Activated T-helper 17 cell treated with anti-CD3 and anti-CD28 coated beads, Interleukin-2, amount 50 U/mL, for 72 hours (primary cell): ENCODE data around the gene CILP. TPM values are rescaled to one million over a fixed set of nuclear protein-coding genes. Genes with fewer than 3 reads are reported as not detected.

Experiments used
- ATAC-seq: fragments of 150-1000 bp; cut with Tn5 transposase; replicated peaks from 2 replicates; pipeline ENCODE4 v1.10.0; 2021; ENCODE audit warnings: mild to moderate bottlenecking, moderate library complexity
- H3K27ac Mint-ChIP-seq: one replicate; pipeline ENCODE4 v1.8.0; 2022; ENCODE audit warnings: mixed read lengths
- H3K27me3 Mint-ChIP-seq: one replicate; pipeline ENCODE4 v1.8.0; 2022; ENCODE audit warnings: mixed read lengths
- H3K36me3 Mint-ChIP-seq: one replicate; pipeline ENCODE4 v1.8.0; 2022; ENCODE audit warnings: low read depth, mild to moderate bottlenecking, mixed read lengths
- H3K4me1 Mint-ChIP-seq: one replicate; pipeline ENCODE4 v1.8.0; 2022; ENCODE audit warnings: mixed read lengths
- H3K4me3 Mint-ChIP-seq: one replicate; pipeline ENCODE4 v1.8.0; 2022; ENCODE audit warnings: mild to moderate bottlenecking, mixed read lengths
- H3K9me3 Mint-ChIP-seq: one replicate; pipeline ENCODE4 v1.8.0; 2022; ENCODE audit warnings: mixed read lengths
- total RNA-seq, 2 donors: library from RNA; stranded (reverse); gene quantifications; one replicate each; pipeline ENCODE4 v1.2.3, GENCODE V29; 2022

The CILP gene
- total RNA-seq, 2 donors from 2014 or later = 0.05 to 0.09 TPM

- Mint-ChIP-seq H3K27ac (peak overlapping the region; percentile 52), H3K27me3 (no peaks in the 10 kb centered on the region), H3K4me3 (no peak overlapping the region), H3K4me1 (no peaks in the 10 kb centered on the region), H3K36me3 (peaks cover 86% of the 10 kb centered on the region), H3K9me3 (no peaks in the 10 kb centered on the region)
- no peak for ATAC-seq
Measured at GRCh38 chr15:65172531-65172930, 38.7 kb downstream of the CILP start.

GRCh38 chr15:65171428-65171827, 39.8 kb downstream of the CILP start:
- H3K9me3 Mint-ChIP-seq = no peaks in the 10 kb centered on the region
- ATAC-seq = no peak
- H3K36me3 Mint-ChIP-seq = peaks cover 83% of the 10 kb centered on the region
- H3K4me1 Mint-ChIP-seq = no peaks in the 10 kb centered on the region
- no peaks in the 10 kb centered on the region for H3K27me3 Mint-ChIP-seq
- no peak overlapping the region for H3K4me3 Mint-ChIP-seq
- H3K27ac Mint-ChIP-seq = no peak overlapping the region

GRCh38 chr15:65165875-65166274, 45.4 kb downstream of the CILP start:
- H3K4me1 Mint-ChIP-seq = no peaks in the 10 kb centered on the region
- peaks cover 73% of the 10 kb centered on the region for H3K36me3 Mint-ChIP-seq
- ATAC-seq = no peak
- no peaks in the 10 kb centered on the region for H3K9me3 Mint-ChIP-seq
- no peak overlapping the region for H3K27ac Mint-ChIP-seq
- no peaks in the 10 kb centered on the region for H3K27me3 Mint-ChIP-seq
- H3K4me3 Mint-ChIP-seq = no peak overlapping the region

- no peak overlapping the region for H3K4me3 Mint-ChIP-seq
- H3K36me3 Mint-ChIP-seq = peaks cover 72% of the 10 kb centered on the region
- H3K9me3 Mint-ChIP-seq = no peaks in the 10 kb centered on the region
- no peak overlapping the region for H3K27ac Mint-ChIP-seq
- H3K27me3 Mint-ChIP-seq = no peaks in the 10 kb centered on the region
- H3K4me1 Mint-ChIP-seq = no peaks in the 10 kb centered on the region
- ATAC-seq = no peak
Measured at GRCh38 chr15:65164139-65164538, 47.1 kb downstream of the CILP start.

GRCh38 chr15:65163041-65163440, 48.2 kb downstream of the CILP start:
- Mint-ChIP-seq H3K27me3 (no peaks in the 10 kb centered on the region), H3K9me3 (no peaks in the 10 kb centered on the region), H3K36me3 (peaks cover 80% of the 10 kb centered on the region), H3K27ac (no peak overlapping the region), H3K4me1 (no peaks in the 10 kb centered on the region), H3K4me3 (no peak overlapping the region)
- ATAC-seq = no peak

- Mint-ChIP-seq H3K4me3 (no peak overlapping the region), H3K9me3 (no peaks in the 10 kb centered on the region), H3K4me1 (no peaks in the 10 kb centered on the region), H3K27ac (no peak overlapping the region), H3K27me3 (no peaks in the 10 kb centered on the region), H3K36me3 (peaks cover 92% of the 10 kb centered on the region)
- no peak for ATAC-seq
Measured at GRCh38 chr15:65156692-65157091, 54.6 kb downstream of the CILP start.

- Mint-ChIP-seq H3K36me3 (peaks cover 96% of the 10 kb centered on the region), H3K27me3 (no peaks in the 10 kb centered on the region), H3K4me1 (no peaks in the 10 kb centered on the region), H3K9me3 (no peaks in the 10 kb centered on the region), H3K27ac (no peak overlapping the region), H3K4me3 (no peak overlapping the region)
- no peak for ATAC-seq
Measured at GRCh38 chr15:65154720-65155119, 56.6 kb downstream of the CILP start.

GRCh38 chr15:65147902-65148301, 63.4 kb downstream of the CILP start:
- ATAC-seq = no peak
- Mint-ChIP-seq H3K9me3 (no peaks in the 10 kb centered on the region), H3K4me3 (no peak overlapping the region), H3K27me3 (no peaks in the 10 kb centered on the region), H3K4me1 (no peaks in the 10 kb centered on the region), H3K36me3 (peaks cover 55% of the 10 kb centered on the region), H3K27ac (no peak overlapping the region)

- Mint-ChIP-seq H3K4me1 (no peaks in the 10 kb centered on the region), H3K36me3 (peaks cover 40% of the 10 kb centered on the region), H3K27me3 (no peaks in the 10 kb centered on the region), H3K9me3 (no peaks in the 10 kb centered on the region), H3K27ac (no peak overlapping the region), H3K4me3 (no peak overlapping the region)
- ATAC-seq = no peak
Measured at GRCh38 chr15:65146438-65146837, 64.8 kb downstream of the CILP start.

Other genes starting within 250 kb of the CILP start
- 10 to 100 TPM; 65.1 to 87.7 TPM for gene SPG21, start 221.6 kb downstream of the CILP start, total RNA-seq
- 10 to 100 TPM; 11.6 to 17.1 TPM for gene MTFMT, start 181.8 kb downstream of the CILP start, total RNA-seq
- not detected for gene SLC51B, start 166.1 kb downstream of the CILP start, total RNA-seq
- gene RASL12, start 143.5 kb downstream of the CILP start, total RNA-seq = not detected
- not detected for gene KBTBD13, start 134.7 kb downstream of the CILP start, total RNA-seq
- gene UBAP1L, start 96.3 kb downstream of the CILP start, total RNA-seq = 1 to 10 TPM; 5.2 to 6.1 TPM
- 10 to 100 TPM; 22.0 to 36.7 TPM for gene PDCD7, start 77.7 kb downstream of the CILP start, total RNA-seq
- 10 to 100 TPM; 61.1 to 74.2 TPM for gene CLPX, start 26.1 kb downstream of the CILP start, total RNA-seq
- 10 to 100 TPM; 19.8 to 22.0 TPM for gene PARP16, start 75.4 kb upstream of the CILP start, total RNA-seq
- gene RNU5A-1, start 84.6 kb upstream of the CILP start, total RNA-seq = not detected
- gene RNU5B-1, start 93.2 kb upstream of the CILP start, total RNA-seq = 10 to 100 TPM in 1 of 2 donors, not detected in 1; 14.1 TPM
- not detected for gene IGDCC3, start 166.5 kb upstream of the CILP start, total RNA-seq
- under 1 TPM; 0.15 to 0.66 TPM for gene IGDCC4, start 211.5 kb upstream of the CILP start, total RNA-seq